Heart right ventricle (tissue), 16 donors: ENCODE data around the gene CALB2. TPM values are rescaled to one million over a fixed set of nuclear protein-coding genes. Genes with fewer than 3 reads are reported as not detected.

Experiments
- ATAC-seq, 8 donors: fragments of 200-7000 bp; cut with Tn5 transposase; one replicate each; pipeline ENCODE4 v1.9.1; 2020; ENCODE audit warnings: mild to moderate bottlenecking in 8 of 8, moderate library complexity in 8 of 8, moderate number of reproducible peaks in 1 of 8
- DNase-seq, 2 donors: peaks; one replicate each; pipeline ENCODE4 v3.0.0-alpha.2; 2020
- H3K27ac ChIP-seq, 10 donors: fragments of 200-600 bp; sonication (generic) in 2 of 10; one replicate each; pipeline versions ENCODE4 v1.5.0 to v1.8.0; 2020 to 2022; ENCODE audit warnings: mild to moderate bottlenecking in 3 of 10
- H3K27me3 ChIP-seq, 7 donors: fragments of 200-600 bp; one replicate each; pipeline ENCODE4 v1.8.0; 2021 to 2022; ENCODE audit warnings: mild to moderate bottlenecking in 2 of 7
- H3K36me3 ChIP-seq, 9 donors: fragments of 200-600 bp; sonication (generic) in 1 of 9; one replicate each; pipeline versions ENCODE4 v1.5.0 to v1.8.0; 2020 to 2022; ENCODE audit warnings: mild to moderate bottlenecking in 2 of 9
- H3K4me1 ChIP-seq, 9 donors: fragments of 200-600 bp; sonication (generic) in 1 of 9; one replicate each; pipeline versions ENCODE4 v1.5.0 to v1.8.0; 2020 to 2022; ENCODE audit warnings: mild to moderate bottlenecking in 4 of 9
- H3K4me3 ChIP-seq, 10 donors: fragments of 200-600 bp; sonication (generic) in 2 of 10; one replicate each; pipeline versions ENCODE4 v1.5.0 to v1.8.0; 2020 to 2022; ENCODE audit warnings: mild to moderate bottlenecking in 7 of 10, moderate library complexity in 2 of 10
- H3K9me3 ChIP-seq, 11 donors: fragments of 200-600 bp in 10 of 11; sonication (generic) in 2 of 11; one replicate each; pipeline versions ENCODE4 v1.5.0 to v1.8.0; 2013 to 2022; ENCODE audit warnings: mild to moderate bottlenecking in 2 of 11, control low read depth in 1 of 11, moderate library complexity in 1 of 11
- WGBS, 2 donors: extraction: QIAGEN DNeasy Blood & Tissue Kit; methylation state at CpG; one replicate each; pipeline ENCODE4 v1.1.7; 2013; ENCODE audit warnings: inconsistent platforms in 1 of 2; 5-methylcytosine and 5-hydroxymethylcytosine counted together
- intact Hi-C, 10 donors: fragments of 100-400 bp; cut with DNase I; formaldehyde crosslinking; loops; one replicate each; pipeline versions ENCODE4 v1.11.1 to v1.14.2; 2022
- polyA plus RNA-seq, 2 donors: library from polyadenylated mRNA; stranded (reverse); fragments of 200-250 nt; gene quantifications; one replicate each; pipeline ENCODE4 v1.2.3, GENCODE V29; 2013
- total RNA-seq, 10 donors: library from RNA; stranded (reverse); fragmentation: NEBNext Ultra II Directional in 3 of 10; extraction: Animal tissue kit (Norgen Biotek cat#: 25700) in 3 of 10; gene quantifications; one replicate each; pipeline versions ENCODE4 v1.2.1 to v1.2.4, GENCODE V29; 2021 to 2023
- TF ChIP-seq, protein P1 (sequence below), 9 donors: fragments of 200-600 bp; sonication (generic) in 2 of 9; IDR thresholded peaks; one replicate each; pipeline versions ENCODE4 v1.5.0 to v1.8.0; 2021 to 2022; ENCODE audit warnings: antibody characterized with exemption in 9 of 9, mild to moderate bottlenecking in 5 of 9, moderate library complexity in 1 of 9
- donor health status: Arrhythmogenic right ventricular cardiomyopathy.
- donor health status: ischemic (EF 13 %, LVEDD 7.1; RV severe dilation, severe dysfunction).
- donor health status: healthy with polysubstance abuse.
- donor health status: DM: no; HTN: yes; CAD: no.
- donor health status: DM: no; HTN: no; CAD: no.
- donor health status: ischemic (EF 25% LVEDD 6.9; RV normal size, moderate dysfunction).
- donor health status: ischemic (EF 25% LVEDD 5.7; RV mildly dilated, moderate dysfunction).
- donor health status: healthy.
- donor health status: DM: yes; HTN: yes; CAD: no.
- donor health status: Ischemic cardiomyopathy.
- donor health status: ischemic (EF 35%, LVEDD 5.7; RV mildly dilated, moderate dysfunction).
- donor health status: nonischemic (EF 11% LVEDD 7.7; RV severe dilation, severe dysfunction).
- donor health status: DM: yes; HTN: yes; CAD: no.
- donor health status: PGD.
- donor health status: ischemic (EF 29% LVEDD 5.4; RV normal size, mild dysfunction).
- donor health status: nonischemic (EF 23%, LVEDD 6.1; RV moderate dilation, normal function).

The CALB2 gene
- total and polyA plus RNA-seq, 12 donors = 0.16 to 3.7 (median 1.2) TPM; not detected in 3

DNA sequence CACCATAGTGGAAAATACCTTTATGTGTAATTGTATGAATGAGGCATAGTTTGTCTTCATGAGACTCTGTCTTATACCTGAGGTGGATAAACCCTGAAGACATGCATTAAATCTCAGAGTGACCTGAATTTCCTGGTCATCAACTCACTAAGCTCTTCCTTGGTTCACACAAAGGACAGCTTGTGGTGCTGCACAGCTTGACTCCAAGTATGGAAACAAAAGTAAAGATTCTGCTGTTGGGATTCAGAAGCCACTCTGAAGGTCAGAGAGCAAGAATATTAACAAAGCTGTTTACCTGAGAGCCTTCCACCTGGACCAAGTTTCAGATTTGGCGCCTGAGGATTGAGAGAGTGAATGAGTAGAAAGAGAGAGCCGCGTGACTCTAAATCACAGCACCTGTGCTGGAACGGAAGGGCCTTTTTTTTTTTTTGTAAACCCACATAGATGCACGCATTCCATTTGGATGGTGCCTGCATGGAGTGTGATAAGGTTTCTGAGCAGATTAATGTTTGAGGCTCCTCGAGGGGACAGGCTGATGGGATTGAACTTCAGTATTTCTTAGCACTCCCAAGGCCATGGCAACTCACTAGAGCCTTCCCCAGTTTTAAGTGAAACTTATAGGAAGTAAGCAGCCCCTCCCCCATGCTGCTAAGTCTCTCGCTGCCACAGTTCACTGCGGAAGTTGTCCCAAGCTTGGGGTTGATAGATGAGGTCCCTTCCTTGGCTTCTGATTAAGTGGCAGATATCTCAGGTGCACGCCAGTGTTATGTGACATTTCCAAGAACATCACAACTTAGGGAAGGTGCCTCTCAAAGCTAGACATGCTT, 28.7 kb downstream of the CALB2 start:
- Histone ChIP-seq H3K27me3 (peaks cover 8 to 57% (median 40%) of the 10 kb centered on the region in 7 donors), H3K9me3 (no peaks in the 10 kb centered on the region), H3K4me3 (no peak overlapping the region), H3K4me1 (no peaks in the 10 kb centered on the region), H3K27ac (no peak overlapping the region), H3K36me3 (no peaks in the 10 kb centered on the region)
- ATAC-seq (no peak), DNase-seq (no peak)
- intact Hi-C loops = no loop called here
- TF ChIP-seq, protein P1, sequence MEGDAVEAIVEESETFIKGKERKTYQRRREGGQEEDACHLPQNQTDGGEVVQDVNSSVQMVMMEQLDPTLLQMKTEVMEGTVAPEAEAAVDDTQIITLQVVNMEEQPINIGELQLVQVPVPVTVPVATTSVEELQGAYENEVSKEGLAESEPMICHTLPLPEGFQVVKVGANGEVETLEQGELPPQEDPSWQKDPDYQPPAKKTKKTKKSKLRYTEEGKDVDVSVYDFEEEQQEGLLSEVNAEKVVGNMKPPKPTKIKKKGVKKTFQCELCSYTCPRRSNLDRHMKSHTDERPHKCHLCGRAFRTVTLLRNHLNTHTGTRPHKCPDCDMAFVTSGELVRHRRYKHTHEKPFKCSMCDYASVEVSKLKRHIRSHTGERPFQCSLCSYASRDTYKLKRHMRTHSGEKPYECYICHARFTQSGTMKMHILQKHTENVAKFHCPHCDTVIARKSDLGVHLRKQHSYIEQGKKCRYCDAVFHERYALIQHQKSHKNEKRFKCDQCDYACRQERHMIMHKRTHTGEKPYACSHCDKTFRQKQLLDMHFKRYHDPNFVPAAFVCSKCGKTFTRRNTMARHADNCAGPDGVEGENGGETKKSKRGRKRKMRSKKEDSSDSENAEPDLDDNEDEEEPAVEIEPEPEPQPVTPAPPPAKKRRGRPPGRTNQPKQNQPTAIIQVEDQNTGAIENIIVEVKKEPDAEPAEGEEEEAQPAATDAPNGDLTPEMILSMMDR (IDR thresholded peaks at IDR 0.05) = no peak
- 10 to 18% methylated on average over 9 of the region's 9 CpGs for WGBS, 2 donors

- intact Hi-C loops = no loop called here
- ATAC-seq (no peak), DNase-seq (no peak)
- H3K27me3 ChIP-seq = peaks cover 8 to 57% (median 40%) of the 10 kb centered on the region in 7 donors
- H3K4me3 ChIP-seq = no peak overlapping the region
- TF ChIP-seq, protein P1 (IDR thresholded peaks at IDR 0.05) = no peak
- H3K36me3 ChIP-seq = no peaks in the 10 kb centered on the region
- H3K27ac ChIP-seq = no peak overlapping the region
- H3K9me3 ChIP-seq = no peaks in the 10 kb centered on the region
- H3K4me1 ChIP-seq = no peaks in the 10 kb centered on the region
- 78 to 82% methylated on average over 7 of the region's 7 CpGs for WGBS, 2 donors
Measured at GRCh38 chr16:71389330-71389729, 30.8 kb downstream of the CALB2 start.

DNA sequence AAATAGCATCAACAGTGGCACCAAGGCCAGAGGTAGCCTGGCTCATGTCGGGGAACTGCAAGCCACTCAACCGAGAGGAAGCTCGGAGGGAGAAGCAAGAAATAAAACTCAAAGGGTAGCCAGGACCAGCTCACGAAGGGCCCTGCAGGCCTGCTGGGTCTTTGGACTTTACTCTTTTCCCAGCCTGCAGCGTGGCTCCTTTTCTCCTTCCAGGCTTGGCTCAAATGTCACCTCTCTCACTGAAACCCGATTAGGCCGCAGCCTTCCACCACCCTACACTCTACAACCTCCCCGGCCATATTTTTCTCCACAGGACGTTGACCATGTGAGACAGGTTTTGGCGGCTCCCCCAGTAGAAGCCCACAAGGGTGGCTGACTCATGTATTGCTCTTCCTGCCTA, 38.1 kb downstream of the CALB2 start:
- Histone ChIP-seq H3K36me3 (no peaks in the 10 kb centered on the region), H3K9me3 (no peaks in the 10 kb centered on the region), H3K4me1 (no peaks in the 10 kb centered on the region), H3K27me3 (peaks cover 0 to 42% (median 13%) of the 10 kb centered on the region in 7 donors), H3K27ac (no peak overlapping the region), H3K4me3 (no peak overlapping the region)
- TF ChIP-seq, protein P1 (IDR thresholded peaks at IDR 0.05) = no peak
- no peak for DNase-seq
- intact Hi-C loops = no loop called here
- no peak for ATAC-seq
- WGBS, 2 donors = 58 to 60% methylated on average over 10 of the region's 10 CpGs

DNA sequence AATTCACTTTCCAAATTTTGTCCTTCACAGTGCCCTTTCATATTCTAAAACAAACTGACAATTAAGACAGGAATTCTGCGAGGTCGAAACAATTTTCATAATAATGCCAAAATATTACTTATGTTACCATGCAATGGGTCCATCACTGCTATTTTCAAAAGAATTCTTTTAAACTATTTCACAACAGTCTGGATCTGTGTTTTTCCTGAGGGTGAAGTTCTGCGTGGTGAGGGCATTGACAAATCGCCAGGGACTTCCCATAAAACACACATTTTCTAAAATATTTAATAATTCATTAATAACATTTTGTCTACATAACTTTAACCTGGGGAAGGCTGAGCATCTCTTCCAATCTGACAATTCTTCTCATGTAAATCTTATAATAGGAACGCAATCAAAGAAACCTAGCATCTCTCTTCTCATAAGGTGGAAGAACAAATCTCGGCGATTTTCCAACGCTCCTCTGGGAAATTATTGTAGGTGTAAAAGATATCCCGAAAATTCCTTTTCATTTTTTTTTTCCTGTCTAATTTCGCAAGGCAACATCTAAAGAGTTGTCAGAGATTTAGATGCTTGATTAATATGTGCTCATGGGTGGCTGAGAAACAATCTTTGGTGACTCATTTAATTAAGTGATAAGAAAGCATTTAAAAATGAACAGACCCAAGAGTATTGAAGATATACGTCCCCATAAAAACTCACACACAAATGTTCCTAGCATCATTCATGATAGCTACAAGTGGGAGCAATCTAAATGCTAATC, 41.5 kb downstream of the CALB2 start:
- Histone ChIP-seq H3K27ac (no peak overlapping the region), H3K4me3 (no peak overlapping the region), H3K4me1 (no peaks in the 10 kb centered on the region), H3K27me3 (peaks cover 0 to 56% (median 27%) of the 10 kb centered on the region in 7 donors), H3K36me3 (no peaks in the 10 kb centered on the region), H3K9me3 (peaks cover 0 to 18% (median 0%) of the 10 kb centered on the region in 11 donors)
- 80 to 86% methylated on average over 11 of the region's 11 CpGs for WGBS, 2 donors
- intact Hi-C loops = loop anchor here in 1 of 10 donors (10.0 kb wide), 1 partner anchor 55 kb away; no protein-coding TSS in a partner anchor
- TF ChIP-seq, protein P1 (IDR thresholded peaks at IDR 0.05) = no peak
- ATAC-seq = no peak
- DNase-seq = no peak
